NCI-H345 treated with DMSO at 0.1 percent for 48 hours (cell line): Measurements from ENCODE around the gene COL4A1.
A peak's percentile ranks its signal among the peaks of the same experiment; 100 is the strongest.

Experiments used
- DNase-seq: peaks from one replicate; lab custom pipeline; 2025; ENCODE audit not compliant: unreplicated experiment; lab: John Stamatoyannopoulos, UW

The COL4A1 gene

DNA sequence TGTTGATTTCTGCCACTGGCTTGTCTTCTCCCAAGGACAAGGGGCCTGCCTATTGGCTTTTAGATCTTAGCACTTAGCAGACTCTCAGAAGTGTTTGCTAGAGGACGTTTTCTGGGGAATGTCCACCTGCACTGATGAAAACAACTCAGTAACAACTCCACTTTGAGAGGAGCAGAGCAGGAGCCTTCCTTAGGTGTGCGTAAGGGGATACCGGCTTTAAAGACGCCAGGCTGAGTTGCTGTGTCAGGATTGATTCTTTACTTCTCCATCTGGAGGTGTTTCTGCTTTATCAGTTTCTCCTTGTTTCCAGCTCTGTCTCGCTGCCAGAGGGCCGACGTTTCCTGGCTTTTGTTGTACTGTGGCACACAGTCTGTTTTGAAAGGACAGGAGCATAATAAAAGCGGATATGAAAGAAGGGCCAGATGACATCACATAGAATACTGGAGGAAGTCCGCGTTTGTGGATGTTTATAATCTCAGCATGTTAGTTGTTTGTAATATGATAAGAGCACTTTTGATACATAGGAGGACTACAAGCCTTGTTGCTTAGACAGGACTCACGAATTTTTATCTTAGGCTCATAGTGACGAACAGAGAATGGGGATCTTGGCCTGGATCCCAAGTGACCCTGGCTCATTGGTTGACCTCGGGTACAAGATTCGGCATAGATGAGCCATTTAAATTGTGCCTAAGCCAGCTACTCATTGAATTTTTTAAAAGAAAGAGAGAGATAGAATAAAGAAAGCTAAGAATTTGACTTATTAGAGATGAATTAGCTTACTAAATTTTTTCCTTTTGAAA lies 34.7 kb upstream of the COL4A1 start:
- DNase-seq, result no peak

DNA sequence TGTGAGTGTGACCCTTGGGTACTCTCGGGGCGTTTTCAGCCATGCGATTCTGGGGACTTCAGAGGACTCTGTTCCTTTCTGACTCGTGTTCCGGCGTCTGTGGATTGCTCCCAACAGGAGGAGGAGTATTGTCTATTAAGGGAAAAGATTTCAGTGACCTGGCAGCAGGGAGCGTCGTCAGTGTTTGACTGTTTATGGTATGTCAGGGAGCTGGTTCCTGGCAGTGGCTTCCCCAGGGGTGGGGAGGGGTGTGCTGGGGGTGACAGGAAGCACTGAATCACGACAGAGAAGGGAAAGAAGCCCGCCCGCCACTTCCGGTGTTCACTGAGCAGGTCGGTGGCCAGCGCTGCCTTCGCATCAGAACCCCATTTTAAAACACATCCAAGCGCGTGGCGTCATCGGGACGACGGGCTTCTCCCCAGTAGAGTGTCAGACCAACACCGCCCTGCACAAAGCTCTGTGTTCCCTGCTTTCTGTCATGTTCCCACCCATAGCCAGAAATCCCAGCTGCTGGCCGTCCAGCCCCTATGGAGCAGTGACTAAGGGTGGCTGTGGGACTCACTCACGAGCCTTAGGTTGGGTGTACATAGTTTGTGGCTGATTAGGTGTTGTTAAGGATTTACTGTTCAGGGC lies 34.0 kb upstream of the COL4A1 start:
- DNase-seq, result no peak

DNA sequence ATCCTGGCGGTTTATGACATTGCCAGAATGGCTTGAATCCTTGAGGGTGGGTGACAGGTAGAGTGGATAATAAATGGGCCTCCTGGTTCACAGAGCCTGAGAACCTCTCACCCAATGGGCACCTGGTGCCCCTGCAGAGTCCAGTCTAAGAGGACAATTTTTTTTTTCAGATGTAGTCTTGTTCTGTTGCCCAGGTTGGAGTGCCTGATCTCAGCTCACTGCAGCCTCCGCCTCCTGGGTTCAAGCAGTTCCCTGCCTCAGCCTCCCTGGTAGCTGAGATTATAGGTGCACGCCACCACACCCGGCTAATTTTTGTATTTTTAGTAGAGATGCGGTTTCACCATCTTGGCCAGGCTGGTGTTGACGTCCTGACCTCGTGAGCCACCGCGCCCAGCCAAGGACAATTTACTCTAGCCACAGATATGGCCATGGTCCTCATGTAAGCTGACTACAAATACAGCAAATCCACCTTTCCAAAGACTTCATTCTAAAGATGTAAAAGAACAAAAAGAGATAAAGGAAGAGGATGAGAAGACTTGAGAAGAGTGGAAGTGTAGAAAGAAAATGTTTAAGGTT lies 33.1 kb upstream of the COL4A1 start:
- no peak for DNase-seq

DNA sequence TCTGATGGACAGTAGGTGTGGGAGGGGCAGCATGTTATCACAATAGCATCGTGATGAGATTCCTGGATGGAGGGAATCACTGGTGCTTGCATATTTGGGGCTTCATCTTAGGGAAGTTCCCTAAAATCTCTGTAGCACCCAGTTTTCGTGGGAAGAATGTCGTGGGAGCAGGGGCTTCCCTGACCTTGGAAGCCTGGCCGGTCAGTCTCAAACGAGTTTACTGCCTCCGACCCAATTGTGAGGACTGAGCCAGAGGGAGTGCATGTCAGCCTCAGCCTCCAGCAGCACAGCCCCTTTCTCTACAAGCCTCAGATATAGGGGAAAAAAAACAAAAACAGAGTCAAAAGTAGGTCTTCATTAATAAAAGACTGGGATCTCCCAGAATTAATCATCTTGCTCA lies 32.3 kb upstream of the COL4A1 start:
- DNase-seq, result no peak

DNA sequence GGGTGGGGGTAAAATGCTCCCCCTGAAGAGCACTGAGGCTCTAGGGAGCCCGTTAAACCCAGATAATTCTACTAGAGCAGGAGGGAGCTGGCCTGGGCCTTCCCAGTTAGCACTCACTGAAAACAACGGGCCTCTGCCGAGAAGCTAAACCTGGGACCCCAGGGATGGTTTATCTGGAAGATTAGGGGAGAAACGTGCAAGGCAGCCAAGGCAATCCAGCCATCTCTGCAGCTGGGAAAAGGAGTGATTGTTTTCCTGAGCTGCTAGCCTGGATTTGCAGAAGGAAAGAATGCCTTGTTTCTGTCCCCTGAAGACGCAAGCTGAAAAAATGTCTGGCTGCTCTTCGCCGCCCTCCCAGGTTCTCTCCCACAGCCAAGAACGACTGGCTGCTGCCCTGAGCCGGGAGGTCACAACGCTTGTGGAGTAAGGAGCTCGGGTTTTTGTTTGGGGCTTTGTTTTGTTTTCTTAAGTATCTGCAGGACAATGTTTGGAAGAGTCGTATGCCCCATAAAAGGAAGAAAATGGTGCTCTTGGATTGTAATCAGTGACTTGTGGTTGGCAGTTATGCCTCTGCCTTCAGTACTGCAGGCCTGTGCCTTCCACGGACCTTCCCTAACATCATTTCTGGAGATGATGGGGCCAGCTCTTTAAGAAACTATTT lies 31.6 kb upstream of the COL4A1 start:
- no peak for DNase-seq

DNA sequence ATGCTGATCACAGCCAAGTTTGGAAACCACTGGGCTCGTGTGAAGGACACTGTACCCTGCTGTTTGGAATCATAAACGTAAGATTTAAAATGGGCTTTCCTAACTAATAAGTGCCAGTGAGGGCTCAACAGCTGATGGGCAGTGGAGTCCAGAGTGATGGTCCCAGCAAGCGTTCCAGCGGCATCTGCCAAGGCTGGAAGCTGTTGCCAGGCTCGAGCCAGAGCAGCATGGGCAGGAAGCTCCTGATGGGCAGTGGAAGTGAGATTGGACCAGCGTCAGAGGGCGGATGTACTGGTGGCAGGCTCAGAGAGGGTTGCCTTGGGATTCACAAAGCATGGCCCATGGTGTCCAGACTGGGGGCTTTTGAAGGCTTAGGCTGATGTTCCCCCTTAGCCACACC lies 30.3 kb upstream of the COL4A1 start:
- DNase-seq, result no peak

DNA sequence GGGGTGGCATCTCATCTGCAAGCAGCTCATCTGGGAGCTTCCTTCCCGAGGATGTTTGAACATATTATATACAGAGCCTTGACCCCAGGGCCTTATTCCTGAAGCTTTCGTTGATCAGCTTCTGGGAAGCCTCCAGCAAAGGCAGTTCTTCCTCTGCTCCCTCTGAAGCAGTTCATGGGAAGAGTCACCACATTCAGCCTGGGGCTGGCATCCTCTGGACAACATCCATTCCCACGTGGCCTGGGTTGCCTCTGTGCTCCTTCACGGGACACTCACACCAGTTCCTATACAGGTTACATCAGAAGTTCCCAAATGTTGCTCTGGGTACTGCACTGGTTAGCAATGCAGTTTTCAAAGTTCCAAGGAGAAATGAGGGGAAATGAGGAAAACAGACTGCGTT lies 29.7 kb upstream of the COL4A1 start:
- no peak for DNase-seq

DNA sequence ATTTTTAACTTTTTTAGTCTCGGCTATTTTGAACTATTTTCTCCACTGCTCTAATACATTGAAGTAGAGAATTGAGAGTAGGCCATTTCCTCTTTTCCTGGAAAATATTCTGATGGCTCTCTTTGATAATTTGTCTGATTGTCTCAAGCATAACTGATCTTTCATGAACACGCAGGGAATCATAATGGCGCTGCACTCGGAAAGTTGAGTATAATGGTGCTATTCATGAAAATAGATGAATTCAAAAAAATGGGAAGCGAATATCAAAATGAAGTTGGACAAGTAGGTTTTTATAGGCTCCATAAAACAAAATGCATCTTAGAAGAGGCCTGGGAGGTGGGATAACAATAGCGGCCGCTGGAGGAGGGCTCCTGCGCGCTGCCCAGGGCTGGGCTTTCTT lies 29.2 kb upstream of the COL4A1 start:
- no peak for DNase-seq

DNA sequence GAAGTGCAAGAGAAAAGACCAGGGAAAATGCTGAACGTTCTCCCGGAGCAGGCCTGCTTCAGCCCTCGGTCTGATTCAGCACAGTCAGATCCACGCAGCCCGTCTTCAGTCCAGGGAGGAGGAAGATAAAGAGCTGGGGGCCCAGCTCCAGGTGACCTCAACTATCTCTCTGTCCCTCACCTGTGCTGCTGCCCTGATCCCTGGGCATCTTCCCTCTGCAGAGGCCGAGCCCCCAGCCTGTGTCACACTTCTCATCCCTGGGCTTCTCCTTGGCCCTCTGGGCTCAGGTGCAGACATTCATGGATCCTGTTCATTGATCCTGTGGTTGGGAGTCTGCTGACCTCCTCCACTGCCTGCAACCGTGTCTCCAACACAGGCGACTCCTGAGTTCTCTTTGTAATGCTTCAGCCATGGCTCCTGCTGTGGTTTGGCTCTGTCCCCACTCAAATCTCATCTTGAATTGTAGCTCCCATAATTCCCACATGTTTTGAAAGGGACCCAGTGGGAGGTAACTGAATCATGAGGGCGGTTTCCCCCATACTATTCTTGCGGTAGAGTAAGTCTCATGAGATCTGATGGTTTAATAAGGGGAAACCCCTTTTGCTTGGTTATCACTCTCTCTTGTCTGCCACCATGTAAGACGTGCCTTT lies 28.0 kb upstream of the COL4A1 start:
- no peak for DNase-seq

DNA sequence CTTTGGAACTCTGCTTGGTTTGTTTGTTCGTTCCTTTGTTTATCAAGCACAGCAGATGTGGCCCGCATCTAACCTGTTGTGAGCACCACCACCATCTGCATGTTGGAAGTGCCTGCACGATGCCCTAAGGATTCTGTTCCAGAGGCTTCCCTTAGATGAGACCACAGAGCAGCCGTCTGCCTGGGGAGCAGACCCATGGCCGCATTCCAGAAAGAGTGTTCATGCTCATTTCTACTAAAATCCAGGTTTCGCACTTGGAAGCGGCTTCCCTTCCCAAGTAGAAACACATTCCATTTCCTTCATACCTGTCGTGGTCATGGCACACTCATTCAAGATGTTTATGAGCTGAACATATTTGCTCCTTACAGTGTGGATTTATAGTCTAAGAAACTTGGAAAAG lies 27.3 kb upstream of the COL4A1 start:
- DNase-seq, result no peak

DNA sequence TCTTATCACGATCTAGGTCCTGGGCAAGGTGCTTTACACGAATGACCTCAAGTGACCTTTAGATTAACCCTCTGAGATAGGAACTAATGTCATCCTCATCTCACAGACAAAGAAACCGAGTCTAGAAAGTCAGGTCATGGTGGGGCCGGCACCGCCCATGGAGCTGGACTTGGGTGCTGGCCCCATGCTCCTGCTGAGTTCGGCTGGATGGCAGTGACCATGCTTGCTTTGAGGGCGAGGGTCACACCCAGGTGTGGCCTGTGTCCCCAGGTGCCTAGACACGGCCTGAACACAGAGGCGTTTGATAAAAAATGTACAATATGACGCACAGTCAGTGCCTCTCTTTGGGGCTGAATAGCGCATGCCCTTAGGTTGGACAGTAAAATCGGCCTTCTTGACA lies 26.9 kb upstream of the COL4A1 start:
- DNase-seq, result no peak

DNA sequence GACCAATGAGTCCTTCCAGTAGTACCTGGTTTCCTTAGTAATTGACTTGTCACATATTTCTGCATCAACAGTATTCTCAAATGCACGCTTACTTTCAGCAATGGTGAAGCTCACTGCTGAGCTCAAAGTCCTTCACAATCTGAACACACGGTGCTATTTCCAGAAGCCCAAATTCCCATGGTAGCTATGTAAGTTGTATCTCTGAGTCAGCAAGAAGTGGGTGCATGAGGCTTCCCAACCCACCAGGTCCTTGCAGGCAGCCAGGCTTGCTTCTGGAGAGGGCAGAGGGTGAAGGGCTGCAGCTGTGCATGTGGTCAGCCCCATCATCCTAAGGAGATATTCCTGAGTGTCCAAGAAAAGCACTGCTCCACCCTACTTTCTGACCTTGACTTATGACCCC lies 25.8 kb upstream of the COL4A1 start:
- no peak for DNase-seq

DNA sequence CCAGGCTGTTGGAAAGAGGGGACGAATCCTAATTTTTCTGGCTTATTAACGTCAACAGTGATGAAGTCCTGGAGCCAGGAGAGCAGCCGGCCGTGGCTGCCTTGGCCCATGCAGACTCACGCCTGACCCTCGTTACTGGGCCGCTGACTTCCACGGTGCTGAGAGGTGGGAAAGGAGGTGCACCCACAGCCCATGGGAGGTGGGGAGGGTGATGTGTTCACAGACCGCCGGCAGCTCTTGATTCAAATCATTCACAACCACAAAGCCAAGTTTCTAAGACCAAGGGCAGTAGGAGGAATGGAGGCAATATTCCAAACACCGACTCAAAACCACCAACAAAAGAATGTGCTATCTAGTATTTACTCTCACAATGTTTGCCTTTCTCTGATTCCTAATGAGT lies 24.4 kb upstream of the COL4A1 start:
- no peak for DNase-seq

DNA sequence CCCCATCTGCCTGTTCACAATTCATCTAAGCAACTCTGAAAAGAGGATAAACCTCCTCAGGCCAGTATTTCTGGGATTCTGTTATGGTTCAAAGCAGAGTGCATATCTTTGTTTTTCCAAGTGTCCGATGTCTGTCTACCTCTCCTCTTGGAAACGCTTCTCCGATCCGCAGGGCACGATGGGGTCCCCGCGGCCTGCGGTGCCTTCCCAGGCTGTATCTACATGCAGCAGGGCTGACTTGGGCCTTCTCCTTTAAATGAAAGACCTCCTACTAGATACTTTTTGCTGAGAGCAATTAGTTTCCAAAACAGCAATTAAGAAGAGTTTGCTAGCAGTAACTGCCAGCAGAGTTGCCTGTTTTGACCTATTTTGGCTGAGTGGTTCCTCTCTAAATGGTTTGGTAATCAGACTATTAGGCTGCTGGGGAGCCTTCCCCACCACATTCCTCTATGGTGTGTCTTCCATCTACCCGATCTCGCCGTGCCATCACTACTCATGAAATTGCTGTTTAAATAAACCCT lies 23.6 kb upstream of the COL4A1 start:
- DNase-seq, result no peak

DNA sequence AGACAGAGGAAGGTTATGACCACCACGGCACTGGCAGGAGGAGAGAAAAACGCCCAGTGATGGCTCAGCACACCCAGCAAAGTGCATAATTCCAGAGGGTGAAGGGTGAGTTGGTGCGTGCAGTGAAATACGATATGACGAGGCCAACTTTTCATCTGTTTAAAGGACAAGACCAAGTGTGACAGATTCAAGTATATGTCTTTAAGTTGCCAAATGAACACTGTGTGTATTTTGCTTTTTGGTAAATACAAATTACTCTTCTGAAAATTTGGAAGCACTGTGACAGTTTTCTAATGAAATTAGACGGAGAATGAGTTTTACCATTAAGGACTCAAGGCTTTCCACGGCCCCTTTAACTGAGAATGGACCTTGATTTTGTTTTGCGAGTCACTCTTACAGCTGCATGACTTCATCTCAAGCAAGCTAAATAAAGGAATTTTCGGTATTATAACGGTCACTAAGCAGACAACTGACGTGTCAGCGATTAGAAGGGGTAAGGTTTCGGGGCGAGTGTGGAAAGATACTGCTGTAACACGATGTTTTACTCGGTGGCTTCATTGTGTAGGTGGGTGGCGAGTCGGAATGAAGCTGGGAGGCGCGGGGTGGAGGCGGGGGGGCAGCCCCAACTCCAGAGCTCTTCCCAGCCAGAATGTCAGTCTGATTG lies 23.0 kb upstream of the COL4A1 start:
- DNase-seq, result no peak

DNA sequence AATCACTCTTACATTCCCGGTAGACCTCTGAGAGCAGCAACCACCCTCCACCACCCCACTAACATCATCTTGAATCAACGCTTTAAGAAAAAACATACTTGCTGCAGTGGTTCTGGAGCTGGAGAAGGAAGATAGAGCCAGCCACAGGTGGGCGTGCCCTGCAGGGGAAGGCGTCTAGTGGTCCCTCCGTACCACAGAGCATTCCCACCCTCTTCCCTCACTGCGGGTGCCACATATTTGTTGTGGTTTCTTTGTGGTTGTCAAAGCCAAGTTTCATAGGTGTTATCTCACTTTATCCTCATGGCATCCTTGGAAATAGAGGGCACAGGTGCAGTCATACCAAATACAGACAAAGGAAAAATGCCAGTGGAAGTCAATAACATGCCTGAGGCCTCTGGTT lies 22.3 kb upstream of the COL4A1 start:
- DNase-seq, result no peak

DNA sequence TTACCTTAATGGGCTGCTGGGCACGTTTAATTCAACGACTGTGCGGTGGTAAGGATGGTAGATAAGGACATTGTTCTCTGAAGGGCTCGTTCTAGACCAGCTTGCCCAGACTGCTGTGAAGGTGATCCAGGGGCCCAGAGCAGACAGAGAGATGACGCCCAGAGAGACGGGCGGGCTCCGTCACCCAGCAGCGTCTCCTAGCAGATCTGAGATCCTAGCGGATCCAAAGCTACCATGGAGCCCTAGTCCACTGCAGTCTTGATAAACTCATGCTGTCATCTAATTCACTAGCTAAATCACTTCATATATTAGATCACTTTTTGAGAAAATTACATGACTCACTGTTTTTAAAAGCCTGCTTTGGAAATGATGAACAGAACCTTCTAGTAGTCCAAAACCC lies 21.6 kb upstream of the COL4A1 start:
- no peak for DNase-seq

DNA sequence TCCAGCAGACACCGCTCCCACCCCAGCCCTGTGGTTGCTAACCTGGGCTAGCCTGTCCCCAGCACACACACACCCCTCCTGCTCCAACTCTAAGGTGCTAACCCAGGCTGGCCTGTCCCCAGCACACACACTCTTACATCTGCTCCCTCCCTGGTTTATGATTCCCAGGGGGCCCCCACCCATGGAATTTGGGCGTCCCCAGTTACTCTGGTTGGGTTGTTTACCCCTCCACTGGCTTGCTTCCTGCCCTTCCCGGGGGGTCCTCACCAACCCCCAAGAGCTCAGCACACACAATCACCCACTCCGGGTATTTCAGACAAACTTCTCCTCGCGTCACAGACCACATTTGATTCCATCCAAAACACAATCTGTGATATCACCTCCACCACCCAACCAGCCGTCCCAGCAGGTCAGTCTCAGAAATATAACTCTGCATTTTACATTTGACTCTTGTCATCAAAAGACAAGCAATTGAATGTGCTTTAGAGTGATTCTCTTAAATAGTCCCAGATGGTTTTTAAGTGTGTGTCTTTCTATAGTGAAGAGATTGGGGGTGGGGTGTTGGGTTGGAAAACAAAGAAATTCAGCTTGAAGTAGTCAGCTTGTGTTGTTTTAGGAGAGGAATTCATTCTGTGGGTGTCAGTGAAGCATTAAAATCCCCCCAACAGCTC lies 20.2 kb upstream of the COL4A1 start:
- peak; percentile 73 for DNase-seq

DNA sequence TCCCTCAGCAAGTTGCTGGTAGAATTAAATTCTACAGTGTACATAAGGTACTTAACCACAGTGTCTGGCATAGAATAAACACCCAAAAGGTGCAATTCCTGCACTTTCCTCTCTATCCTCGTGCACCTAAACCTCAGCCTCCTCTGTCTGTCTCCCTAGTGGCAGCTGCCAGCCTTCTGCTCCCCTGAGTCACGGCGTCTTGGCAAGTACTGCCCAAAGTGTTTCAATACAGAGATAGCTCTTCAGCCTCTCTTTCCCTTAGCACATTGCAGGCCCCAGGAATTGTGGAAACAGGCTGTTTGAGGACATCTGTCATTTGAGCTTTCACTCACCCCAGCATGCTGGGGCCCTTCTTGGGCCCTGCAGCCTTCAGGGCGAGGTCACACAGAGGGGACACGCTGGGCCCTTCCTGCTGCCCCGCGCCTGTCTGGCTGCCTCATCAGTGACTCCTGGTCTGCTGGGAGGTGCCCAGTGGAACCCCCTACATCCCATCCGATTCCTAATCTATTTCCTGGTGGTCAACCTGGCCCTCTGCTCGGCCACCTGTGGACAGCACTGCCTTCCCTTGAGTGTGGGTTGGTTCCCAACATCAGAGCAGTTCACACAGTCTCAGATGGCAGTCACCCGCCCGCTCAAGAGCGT lies 19.4 kb upstream of the COL4A1 start:
- no peak for DNase-seq
